HG03139 (cell line): ENCODE data around the gene SPTBN4.
"Not testable (repeated sequence)": the region's sequence is repeated elsewhere in the genome, so short reads cannot be mapped to it uniquely, and the experiment has no call there.

Experiments used
- ATAC-seq: cut with Tn5 transposase; IDR thresholded peaks from one replicate; pipeline ENCODE4 v1.9.1; 2021; ENCODE audit not compliant: unreplicated experiment

The SPTBN4 gene

DNA sequence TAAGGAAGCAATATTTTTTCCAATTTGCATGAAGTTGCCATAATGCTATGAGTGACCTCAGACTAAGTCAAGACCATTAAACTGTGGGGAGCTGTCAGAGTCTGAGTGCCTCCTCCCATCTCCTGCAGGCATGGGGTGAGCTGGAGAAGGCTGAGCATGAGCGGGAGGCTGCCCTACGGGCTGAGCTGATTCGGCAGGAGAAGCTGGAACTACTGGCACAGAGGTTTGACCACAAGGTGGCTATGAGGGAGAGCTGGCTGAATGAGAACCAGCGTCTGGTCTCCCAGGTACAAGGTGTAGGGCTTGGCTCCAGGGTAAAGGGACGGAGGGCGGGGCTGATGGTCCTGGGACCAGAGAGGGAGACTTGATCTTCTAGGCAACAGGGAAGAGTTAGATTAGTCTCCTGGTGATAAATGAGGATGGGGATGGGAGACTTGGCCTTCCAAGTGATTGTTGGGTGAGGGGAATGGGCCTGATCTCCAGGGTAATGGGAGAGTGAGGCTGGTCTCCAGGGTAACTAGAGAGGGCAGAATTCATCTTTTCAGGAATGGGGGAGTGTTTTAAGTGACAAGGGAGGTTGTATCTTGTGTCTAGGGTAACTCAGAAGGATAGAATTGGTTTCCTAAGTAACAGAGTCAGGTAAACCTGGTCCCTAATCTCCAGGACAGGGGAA, 36.0 kb downstream of the SPTBN4 start:
- ATAC-seq: no peak

GRCh38 chr19:40503320-40503695, 36.5 kb downstream of the SPTBN4 start:
- ATAC-seq: no peak

- no peak for ATAC-seq
Observed at GRCh38 chr19:40506099-40506498, 39.3 kb downstream of the SPTBN4 start.

GRCh38 chr19:40507892-40508291, 41.1 kb downstream of the SPTBN4 start:
- ATAC-seq: no peak

GRCh38 chr19:40508739-40509260, 42.0 kb downstream of the SPTBN4 start:
- ATAC-seq: no peak

GRCh38 chr19:40510526-40511115, 43.8 kb downstream of the SPTBN4 start:
- no peak for ATAC-seq

GRCh38 chr19:40511487-40511886, 44.7 kb downstream of the SPTBN4 start:
- no peak for ATAC-seq

- no peak for ATAC-seq
Observed at GRCh38 chr19:40512110-40512472, 45.3 kb downstream of the SPTBN4 start.

DNA sequence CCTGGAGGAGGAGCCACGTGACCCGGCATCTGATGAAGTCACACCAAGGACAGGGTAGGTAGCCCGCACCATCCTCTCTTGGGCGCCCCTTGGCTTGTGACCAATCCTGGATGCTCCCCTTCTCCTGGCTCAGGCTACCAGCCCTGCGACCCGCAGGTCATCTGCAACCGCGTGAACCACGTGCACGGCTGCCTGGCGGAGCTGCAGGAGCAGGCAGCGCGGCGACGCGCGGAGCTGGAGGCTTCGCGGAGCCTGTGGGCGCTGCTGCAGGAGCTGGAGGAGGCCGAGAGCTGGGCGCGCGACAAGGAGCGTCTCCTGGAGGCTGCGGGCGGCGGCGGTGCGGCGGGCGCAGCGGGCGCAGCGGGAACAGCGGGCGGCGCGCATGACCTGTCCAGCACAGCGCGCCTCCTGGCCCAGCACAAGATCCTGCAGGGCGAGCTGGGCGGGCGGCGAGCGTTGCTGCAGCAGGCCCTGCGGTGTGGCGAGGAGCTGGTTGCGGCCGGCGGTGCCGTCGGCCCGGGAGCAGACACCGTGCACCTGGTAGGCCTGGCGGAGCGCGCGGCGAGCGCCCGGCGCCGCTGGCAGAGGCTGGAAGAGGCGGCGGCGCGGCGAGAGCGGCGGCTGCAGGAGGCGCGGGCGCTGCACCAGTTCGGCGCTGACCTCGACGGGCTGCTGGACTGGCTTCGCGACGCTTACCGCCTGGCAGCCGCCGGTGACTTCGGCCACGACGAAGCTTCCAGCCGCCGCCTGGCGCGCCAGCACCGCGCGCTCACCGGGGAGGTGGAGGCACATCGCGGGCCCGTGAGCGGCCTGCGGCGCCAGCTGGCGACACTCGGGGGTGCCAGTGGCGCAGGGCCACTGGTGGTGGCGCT, 45.9 kb downstream of the SPTBN4 start:
- no peak for ATAC-seq

DNA sequence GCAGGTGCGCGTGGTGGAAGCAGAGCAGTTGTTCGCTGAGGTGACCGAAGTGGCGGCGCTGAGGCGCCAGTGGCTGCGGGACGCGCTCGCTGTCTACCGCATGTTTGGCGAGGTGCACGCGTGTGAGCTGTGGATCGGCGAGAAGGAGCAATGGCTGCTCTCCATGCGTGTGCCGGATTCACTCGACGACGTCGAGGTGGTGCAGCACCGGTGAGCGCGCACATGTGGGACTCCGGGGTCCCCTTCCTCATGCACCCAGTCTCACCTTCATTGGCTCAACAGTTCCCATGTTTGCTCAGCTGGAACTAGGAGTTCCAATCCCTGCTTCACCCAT, 46.5 kb downstream of the SPTBN4 start:
- ATAC-seq: no peak

GRCh38 chr19:40513741-40514315, 47.0 kb downstream of the SPTBN4 start:
- ATAC-seq: no peak

DNA sequence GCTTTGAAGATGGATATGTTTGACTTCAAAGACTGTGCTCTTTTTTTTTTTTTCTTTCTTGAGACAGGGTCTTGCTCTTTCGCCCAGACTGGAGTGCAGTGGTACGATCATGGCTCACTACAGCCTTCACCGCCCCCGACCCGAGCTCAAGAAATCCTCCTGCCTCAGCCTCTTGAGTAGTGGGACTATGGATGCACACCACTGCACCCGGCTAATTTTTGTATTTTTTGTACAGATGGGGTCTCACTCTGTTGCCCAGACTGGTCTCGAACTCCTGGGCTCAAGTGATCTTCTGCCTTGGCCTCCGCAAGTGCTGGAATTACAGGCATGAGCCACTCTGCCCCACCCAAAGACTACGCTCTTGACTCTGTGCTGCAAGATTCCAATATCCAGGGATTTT, 50.4 kb downstream of the SPTBN4 start:
- ATAC-seq: no peak

- no peak for ATAC-seq
Observed at GRCh38 chr19:40519352-40520322, 52.8 kb downstream of the SPTBN4 start.

DNA sequence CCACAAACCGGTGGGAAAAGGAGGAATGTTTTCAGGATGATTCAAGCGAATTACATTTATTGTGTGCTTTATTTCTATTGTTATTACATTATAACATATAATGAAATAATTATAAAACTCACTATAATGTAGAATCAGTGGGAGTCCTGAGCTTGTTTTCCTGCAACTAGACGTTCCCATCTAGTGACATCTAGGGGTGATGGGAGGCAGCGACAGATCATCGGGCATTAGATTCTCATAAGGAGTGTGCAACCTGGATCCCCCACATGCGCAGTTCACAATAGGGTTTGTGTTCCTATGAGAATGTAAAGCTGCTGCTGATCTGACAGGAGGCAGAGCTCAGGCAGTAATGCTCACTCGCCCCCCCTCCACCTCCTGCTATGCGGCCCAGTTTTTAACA, 54.5 kb downstream of the SPTBN4 start:
- no peak for ATAC-seq

- ATAC-seq: not testable (repeated sequence)
Observed at GRCh38 chr19:40521900-40522299, 55.1 kb downstream of the SPTBN4 start.

- ATAC-seq: no peak
Observed at GRCh38 chr19:40523322-40524047, 56.7 kb downstream of the SPTBN4 start.

DNA sequence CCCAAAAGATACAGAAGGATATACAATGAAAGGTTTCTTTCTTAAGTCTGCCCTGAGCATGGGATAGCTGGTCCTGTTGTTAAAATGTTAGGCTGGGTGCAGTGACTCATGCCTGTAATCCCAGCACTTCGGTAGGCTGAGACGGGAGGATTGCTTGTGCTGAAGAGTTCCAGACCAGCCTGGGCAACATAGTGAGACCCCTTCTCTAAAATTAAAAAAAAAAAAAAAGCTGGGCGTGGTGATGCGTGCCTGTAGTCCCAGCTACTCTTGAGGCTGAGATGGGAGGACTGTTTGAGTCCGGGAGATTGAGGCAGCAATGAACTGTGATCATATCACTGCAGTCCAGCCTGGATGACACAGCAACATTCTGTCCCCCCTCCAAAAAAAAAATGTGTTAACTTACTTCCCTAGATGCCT, 57.3 kb downstream of the SPTBN4 start:
- no peak for ATAC-seq

DNA sequence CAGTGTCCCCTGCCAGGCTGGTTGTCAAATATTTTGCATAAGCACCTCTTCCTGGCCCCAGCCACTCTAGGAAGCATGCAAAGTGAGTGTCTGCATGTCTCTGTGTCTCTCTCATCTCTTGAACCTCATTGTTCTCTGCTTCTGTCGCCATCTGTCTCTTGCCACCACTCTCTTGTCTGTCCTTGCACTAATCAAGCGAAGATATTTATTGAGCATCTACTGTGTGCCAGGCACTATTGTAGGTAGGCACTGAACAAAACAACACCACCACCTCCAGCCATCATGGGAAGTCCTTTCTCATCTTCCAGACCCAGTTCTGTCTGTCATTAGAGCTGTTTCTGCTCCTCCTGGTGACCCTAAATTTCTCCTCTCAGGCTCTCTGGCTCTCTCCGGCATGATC, 57.9 kb downstream of the SPTBN4 start:
- ATAC-seq: no peak

GRCh38 chr19:40525234-40526051, 58.6 kb downstream of the SPTBN4 start:
- no peak for ATAC-seq
